Dedifferentiated amniotic fluid mesenchymal stem cell (primary cell): ENCODE results near the gene TOB1.

ENCODE experiments used
- DNase-seq: peaks from one replicate; pipeline ENCODE4 v3.0.0-alpha.2; 2016; ENCODE audit errors: extremely low spot score

Gene TOB1

DNA sequence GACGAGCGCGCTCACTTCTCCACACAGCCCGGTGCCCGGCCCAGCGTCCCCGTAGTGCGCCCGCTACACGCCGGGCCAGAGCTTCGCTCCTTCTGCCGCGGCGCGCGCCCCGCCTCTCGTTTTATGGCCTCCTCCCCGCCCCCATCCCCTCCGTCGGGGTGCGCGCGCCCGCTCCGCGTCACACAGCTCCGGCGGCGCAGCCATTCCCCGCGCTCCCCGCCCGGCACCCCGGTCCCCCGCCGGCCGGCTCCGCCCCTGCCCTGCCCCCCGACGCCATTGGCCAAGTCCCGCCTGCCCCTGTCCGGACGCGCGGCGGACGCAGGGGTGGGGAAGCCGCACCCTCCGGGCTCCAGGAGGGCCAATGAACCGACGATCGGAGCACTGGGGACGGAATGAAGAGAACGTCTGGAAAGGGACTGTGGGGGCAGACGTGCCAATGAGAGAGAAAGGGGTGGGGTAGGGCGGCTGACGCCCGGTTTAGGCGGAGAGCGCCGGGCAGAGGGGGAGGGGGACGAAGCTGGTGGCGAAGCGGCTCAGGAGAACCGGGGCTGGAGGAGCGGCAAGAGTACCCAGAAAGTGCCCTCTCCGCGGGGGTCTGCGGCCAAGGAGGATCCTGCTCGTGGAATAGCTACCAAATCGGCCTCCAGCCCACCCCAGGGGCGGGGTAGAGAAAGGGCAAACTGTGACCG is at the start of gene TOB1:
TSS of gene TOB1 (minus strand) at position 94 of the 689 bp plus-strand sequence. CDS start 2,337 bp downstream, outside the sequence.
- DNase-seq, result peak; percentile 97

DNA sequence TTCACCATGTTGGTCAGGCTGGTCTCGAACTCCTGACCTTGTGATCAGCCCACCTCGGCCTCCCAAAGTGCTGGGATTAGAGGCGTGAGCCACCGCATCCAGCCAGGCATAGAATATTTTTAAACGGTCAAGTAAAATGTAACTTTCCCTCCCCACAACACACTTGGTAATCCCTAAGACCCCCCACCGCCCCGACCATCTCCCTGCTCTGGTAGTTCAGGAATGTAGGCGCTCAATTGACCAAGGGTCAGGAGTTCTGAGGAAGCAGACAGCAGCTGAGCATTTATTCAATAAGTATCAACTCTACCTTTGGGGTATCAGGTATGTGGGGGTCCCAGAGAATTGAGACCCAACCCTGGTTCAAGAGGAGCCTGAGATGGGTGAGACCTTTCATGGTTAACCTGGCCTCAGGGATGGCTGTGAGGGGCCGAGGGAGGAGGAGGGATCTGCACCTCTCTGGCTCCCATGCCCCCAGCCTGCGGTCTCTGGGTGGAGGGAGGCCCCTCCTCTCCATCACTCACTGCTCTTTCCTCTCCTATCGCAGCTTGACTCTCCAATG is 48.4 kb upstream of the TOB1 start:
- no peak for DNase-seq

DNA sequence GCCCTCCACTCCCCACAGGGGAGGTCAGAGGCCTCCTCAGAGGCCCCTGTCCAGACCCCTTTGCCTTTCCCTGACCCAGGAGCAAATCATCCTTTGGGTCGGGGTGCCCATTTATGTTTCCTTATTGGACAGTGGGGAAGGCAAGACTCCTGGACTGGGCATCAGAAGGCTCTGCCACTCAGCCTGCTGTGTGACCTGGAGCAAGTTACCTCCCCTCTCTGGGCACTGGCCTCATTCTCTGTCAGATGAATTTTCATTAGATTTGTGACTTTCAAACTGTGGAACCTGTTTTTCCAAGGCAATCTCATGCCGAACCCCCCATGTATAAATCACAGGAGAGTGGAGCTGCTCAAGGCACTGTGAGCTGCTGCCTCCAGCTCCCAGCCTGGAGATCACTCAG is 47.0 kb upstream of the TOB1 start:
- no peak for DNase-seq

DNA sequence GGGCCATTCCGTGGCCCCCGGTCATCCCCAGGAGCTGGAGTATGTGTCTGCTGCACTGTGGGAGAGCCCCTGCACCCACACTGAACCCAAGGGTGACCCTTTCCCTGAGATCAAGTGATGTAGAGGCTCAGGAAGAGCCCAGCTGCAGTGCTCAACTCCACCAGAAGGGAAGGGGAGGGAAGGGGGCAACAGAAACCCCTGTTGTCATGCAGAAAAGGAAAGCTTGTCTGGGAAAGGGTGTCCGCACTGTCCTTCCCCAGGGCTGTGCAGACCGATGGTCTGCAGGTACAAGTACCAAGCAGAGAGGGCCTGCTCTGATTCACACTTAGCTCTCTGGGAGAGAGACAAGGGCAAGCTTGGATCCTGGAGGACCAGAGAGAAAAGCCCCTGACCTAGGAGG is 45.7 kb upstream of the TOB1 start:
- no peak for DNase-seq

DNA sequence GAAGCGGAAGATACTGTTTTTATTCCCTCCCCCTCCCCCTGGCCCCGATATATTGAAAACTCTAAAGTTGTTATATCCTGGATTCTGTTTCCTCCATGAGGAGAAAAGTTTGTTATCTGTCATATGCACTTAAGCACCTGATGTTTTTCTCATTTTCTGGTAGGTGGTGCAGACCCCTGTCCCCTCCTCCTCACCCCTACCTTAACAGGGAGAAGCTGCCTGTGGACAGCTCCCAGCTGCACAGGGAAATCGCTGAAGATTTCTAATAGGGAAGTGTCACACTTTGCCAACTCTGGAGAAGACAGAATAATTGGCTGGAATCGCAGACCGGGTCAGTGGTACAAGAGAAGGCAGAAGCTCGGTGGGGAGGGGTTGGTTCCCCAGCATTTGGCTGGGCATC is 45.3 kb upstream of the TOB1 start:
- DNase-seq, result no peak

DNA sequence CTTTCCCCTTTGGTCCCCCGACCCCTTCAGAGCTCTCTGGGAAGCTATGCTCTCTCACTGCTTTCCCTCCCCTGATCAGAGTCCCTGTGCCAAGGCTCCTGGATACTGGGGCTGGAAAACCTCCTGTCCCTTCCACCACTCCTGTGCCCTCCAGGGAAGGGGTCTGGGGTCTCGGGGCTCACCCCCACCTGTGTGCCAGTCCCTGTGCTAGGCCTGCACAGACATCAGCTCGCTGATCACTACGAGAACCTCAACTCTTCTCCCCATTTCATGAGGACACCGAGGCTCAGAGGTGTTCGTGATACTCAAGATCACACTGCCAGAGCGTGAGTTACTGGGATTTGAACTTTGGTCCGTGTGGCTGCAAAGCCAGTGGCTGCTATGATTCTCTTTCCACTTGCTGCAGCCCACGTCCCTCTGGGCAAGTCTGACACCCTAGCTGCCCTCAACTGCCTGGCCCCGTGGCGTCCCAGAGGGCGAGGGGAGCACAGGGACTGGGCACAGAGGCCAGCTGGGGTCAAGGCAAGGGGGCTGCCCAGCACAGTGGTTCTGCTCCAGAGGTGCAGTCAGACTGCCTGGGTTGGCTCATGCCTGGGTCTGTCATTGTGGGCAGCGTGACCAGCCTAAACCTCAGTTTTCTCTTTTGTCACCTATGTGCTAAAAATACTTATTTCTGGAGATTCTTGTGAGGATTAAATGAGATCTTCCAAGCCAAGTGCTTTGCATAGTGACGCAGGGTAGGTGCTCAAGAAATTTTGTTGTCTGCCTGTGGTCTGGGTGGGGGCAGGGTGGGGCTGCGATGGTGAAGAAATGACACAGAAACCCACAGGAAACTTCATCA is 43.8 kb upstream of the TOB1 start:
- DNase-seq, result no peak

- DNase-seq, result no peak
Measured at GRCh38 chr17:50908860-50909764, 43.0 kb upstream of the TOB1 start.

DNA sequence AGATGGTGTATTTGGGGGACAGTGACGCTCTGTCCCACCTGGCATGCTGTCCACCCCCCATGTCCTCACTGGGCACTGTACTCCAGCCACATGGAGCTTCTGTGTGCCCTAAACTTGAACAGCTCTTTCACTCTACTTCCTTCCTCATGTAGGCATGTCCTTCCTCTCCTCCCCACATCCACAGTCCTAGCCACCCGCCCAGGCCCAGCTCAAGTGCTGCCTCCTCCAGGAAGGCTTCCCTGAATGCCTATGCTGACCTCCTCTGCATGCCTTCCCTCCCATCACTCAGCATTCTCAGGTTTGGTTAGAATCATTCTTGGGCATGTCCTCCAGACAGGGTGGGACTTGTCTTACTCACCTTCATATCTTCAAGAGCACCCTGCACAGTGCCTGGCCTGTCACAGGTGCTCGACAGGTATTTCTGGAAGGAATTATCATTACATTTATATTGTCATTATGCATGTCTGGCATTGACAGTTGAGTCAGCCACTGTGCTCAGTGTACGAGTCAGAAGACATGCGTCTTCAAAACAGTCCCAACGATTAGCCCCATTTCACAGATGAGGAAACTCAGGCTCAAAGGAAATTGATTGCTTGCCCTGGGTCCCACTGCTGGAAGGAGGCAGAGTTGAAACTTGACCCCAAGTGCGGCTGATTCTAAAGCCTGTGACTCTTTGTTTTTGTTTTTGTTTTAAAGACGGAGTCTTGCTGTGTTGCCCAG is 42.1 kb upstream of the TOB1 start:
- no peak for DNase-seq

- DNase-seq, result no peak
Measured at GRCh38 chr17:50906443-50906842, 40.3 kb upstream of the TOB1 start.

- no peak for DNase-seq
Measured at GRCh38 chr17:50905460-50905803, 39.3 kb upstream of the TOB1 start.

- no peak for DNase-seq
Measured at GRCh38 chr17:50904518-50905459, 38.6 kb upstream of the TOB1 start.

DNA sequence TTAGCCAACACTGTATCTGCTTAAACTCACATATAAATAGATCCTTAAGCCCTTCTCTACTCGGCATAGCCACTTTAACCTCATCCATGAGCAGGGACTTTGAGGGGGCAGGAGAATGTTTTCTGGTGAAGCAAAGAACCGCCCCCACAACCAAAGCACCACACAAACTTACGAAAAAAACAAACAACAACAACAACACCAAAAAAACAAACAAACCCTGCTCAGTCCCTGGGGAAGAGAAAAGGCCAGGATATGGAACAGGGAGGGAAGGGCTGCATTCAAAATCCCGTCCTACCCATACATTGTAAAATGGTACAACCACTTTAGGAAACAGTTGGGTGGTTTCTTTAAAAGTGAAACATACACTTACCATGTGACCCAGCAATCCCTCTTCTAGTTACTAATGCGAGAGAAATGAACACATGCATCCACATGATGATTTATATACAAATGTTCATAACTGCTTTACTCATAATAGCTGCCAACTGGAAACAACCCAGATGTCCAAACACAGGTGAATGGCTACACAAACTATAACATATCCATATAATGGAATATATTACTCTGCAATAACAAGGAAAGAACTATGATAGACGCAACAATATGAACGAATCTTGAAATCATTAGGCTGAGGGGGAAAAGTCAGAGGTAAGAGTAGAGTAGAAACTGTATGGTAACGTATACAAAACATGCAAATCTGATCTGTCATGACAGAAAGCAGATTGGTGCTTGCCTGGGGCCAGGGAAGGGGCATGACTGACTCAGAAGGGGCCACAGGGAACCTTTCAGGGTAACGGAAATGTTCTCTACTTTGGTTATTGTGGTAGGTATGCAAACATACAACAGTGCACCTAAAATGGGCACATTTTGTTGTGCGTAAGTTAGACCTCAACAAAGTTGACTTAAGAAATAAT is 37.7 kb upstream of the TOB1 start:
- DNase-seq, result peak; percentile 42

DNA sequence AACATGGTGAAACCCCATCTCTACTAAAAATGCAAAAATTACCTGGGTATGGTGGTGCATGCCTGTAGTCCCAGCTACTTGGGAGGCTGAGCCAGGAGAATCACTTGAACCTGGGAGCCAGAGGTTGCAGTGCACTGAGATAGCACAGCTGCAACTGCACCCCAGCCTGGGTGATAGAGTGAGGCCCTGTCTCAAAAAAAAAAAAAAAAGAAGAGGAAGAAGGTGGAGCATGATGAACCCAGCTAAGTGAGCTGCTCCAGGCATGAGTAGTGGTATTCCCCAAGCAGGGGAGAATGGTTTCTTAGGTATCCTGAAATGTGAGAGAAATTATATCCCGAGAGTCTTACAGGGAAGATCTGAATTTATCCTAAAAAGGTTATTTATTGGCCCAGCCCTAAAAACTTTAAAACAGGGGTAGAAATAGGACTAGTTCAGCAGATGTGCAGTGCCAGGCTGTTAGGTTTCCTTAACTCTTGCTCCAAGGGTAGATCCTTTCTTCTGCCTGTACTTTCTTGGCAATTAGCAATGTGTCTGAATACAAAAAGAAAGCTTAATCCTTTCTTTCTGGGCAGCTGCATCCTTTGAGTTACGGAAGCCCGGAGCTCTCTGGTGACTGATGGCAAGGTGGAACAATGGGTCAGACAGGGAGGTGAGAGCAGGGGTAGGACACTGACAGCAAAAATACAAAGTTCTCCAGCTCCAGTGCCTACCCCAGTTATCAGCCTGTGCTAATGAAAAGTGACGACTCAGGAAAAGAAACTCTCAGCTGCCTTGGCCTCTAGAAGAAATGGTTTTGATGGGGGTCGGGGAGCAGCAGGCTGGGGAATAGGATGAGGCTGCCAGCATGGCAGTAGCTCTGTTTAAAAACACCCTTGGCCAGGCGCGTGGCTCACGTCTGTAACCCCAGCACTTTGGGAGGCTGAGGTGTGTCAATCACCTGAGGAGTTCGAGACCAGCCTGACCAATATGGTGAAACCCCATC is 36.5 kb upstream of the TOB1 start:
- no peak for DNase-seq

GRCh38 chr17:50900383-50900892 is 34.3 kb upstream of the TOB1 start:
- no peak for DNase-seq

DNA sequence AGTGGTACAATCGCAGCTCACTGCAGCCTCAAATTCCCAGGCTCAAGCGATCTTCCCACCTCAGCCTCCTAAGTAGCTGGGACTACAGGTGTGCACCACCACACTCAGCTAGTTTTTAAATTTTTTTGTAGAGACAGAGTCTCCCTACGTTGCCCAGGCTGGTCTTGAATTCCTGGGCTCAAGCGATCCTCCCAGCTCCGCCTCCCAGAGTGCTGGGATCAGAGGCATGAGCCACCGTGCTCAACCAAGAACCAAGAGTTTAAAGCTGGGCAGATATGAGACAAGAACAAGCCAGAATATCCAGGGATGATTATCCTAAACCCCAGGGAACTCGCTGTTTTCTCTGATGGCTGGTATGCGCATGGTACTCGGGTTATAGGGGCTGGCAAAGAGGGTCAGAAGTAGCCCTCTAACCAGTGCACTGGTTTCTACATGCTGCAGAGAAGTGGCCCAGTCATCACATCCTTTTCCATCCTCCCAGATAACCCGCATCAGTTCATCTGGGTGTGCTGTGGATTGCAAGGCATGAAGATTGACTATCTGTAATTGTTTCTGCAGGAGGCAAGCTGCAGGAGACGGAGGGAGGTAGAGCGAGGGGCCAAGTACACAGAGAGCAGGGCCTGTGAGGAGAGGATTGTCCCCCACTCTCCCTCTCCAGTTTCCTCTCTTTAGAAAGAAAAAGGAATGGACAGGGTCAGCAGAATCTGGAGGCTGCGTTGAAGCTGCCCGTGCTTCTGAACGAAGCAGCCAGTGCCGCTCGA is 33.6 kb upstream of the TOB1 start:
- no peak for DNase-seq

- DNase-seq, result no peak
Measured at GRCh38 chr17:50899005-50899460, 32.9 kb upstream of the TOB1 start.
